ENCODE data around the gene DCTN3. TPM values are rescaled to one million over a fixed set of nuclear protein-coding genes. Genes with fewer than 3 reads are reported as not detected.

The DCTN3 gene
- total and polyA plus RNA-seq, 2 of the 4 experiments (the other 2 are of a cell fraction) = 122 to 183 TPM

- DNase-seq (no peak), ATAC-seq (ENCODE audit: low read depth) (no peak)
- H2BK20ac ChIP-seq (ENCODE audit: low read depth, low read length) = no peak overlapping the region
- H4K20me1 ChIP-seq (ENCODE audit: insufficient read depth, low read length) = no peaks in the 10 kb centered on the region
- no peak for TF ChIP-seq NFE2L2 (IDR thresholded peaks at IDR 0.05; ENCODE audit: low read depth, low read length)
- no peak for TF ChIP-seq CTCF (conservative IDR thresholded peaks at IDR 0.05; ENCODE audit: low read depth, low read length)
- TF ChIP-seq CEBPB (IDR thresholded peaks at IDR 0.05; ENCODE audit: low read depth, low read length) = no peak
- no peak for TF ChIP-seq FOS (IDR thresholded peaks at IDR 0.05; ENCODE audit: low read depth, low read length)
- no peak overlapping the region for H2AK5ac ChIP-seq (ENCODE audit: low read depth, low read length)
- H3K18ac ChIP-seq (ENCODE audit: low read depth, low read length) = no peak overlapping the region
- H3K9me3 ChIP-seq (ENCODE audit: control insufficient read depth, insufficient read depth, low read length) = no peaks in the 10 kb centered on the region
- no peak overlapping the region for H3K14ac ChIP-seq (replicated peaks; ENCODE audit: low read depth, low read length)
- no peak overlapping the region for H2AFZ ChIP-seq (replicated peaks; ENCODE audit: low read length, poor library complexity)
- in situ Hi-C loops (cut with MboI; ENCODE audit: low sequenced_read_pairs) = no loop called here
- no peak overlapping the region for H4K5ac ChIP-seq (ENCODE audit: low read depth, low read length)
- BruUV-seq (replicated peaks) = no TSS peak
- intact Hi-C loops (cut with micrococcal nuclease) = no loop called here
- no peak overlapping the region for H3K27ac ChIP-seq (ENCODE audit: insufficient read depth, low read length)
- no peak overlapping the region for H2BK5ac ChIP-seq (ENCODE audit: low read depth, low read length, poor library complexity, severe bottlenecking)
- H3K9ac ChIP-seq (ENCODE audit: low read depth, low read length) = no peak overlapping the region
- no peak overlapping the region for H2BK15ac ChIP-seq (ENCODE audit: low read depth, low read length)
- H3K4me3 ChIP-seq (ENCODE audit: insufficient read depth, low read depth, low read length) = no peak overlapping the region
- H3K27me3 ChIP-seq (ENCODE audit: control insufficient read depth, insufficient read depth, low read length) = peaks cover 89% of the 10 kb centered on the region
- dilution Hi-C loops (cut with HindIII; ENCODE audit: low sequenced_read_pairs, unreplicated experiment) = no loop called here
- H3K9me1 ChIP-seq (ENCODE audit: insufficient read depth, low read length) = 0 out of 2 replicates have a peak, but pooled peaks cover 3% of the 10 kb centered on the region
- no peak overlapping the region for H2AK9ac ChIP-seq (replicated peaks; ENCODE audit: low read depth, low read length, poor library complexity)
- H3K23ac ChIP-seq (ENCODE audit: low read depth, low read length) = no peak overlapping the region
- H3K4me2 ChIP-seq (ENCODE audit: low read depth, low read length) = no peak overlapping the region
- no peak overlapping the region for H3K56ac ChIP-seq (ENCODE audit: extremely low read depth, insufficient read depth, low read length)
- POLR2A ChIA-PET (ENCODE audit: unreplicated experiment) = no interaction called here
- no peak overlapping the region for H4K8ac ChIP-seq (ENCODE audit: low read depth in 2 of 2, low read length in 2 of 2)
- no peak overlapping the region for H3K4ac ChIP-seq (ENCODE audit: low read depth, low read length)
- no peak overlapping the region for H2BK120ac ChIP-seq (ENCODE audit: low read depth, low read length)
- H4K91ac ChIP-seq (ENCODE audit: insufficient read depth, low read depth, low read length) = no peak overlapping the region
- H3K4me1 ChIP-seq (ENCODE audit: control insufficient read depth, insufficient read depth, low read length) = no peaks in the 10 kb centered on the region
- H3K36me3 ChIP-seq (ENCODE audit: control insufficient read depth, insufficient read depth, low read length) = no peaks in the 10 kb centered on the region
- CTCF ChIA-PET = no interaction called here
- no peaks in the 10 kb centered on the region for H3K79me1 ChIP-seq (ENCODE audit: low read depth in 1 of 2, low read length in 2 of 2)
These were observed 48.2 kb downstream of the DCTN3 start for GRCh38 chr9:34572092-34572491.

Measured in IMR-90 (cell line).